Measurements from ENCODE around the gene AK4.

The AK4 gene

DNA sequence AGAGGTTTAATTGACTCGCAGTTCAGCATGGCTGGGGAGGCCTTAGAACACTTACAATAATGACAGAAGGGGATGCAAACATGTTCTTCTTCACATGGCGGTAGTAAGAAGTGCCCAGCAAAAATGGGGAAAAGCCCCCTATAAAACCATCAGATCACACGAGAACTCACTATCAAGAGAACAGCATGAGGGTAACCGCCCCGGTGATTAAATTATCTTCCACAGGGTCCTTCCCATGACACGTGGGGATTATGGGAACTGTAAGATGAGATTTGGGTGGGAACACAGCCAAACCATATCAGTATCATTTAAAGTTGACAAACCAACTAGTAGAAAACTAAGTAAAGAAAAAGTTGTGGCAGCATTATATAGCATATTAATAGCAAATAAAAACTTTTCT is 90.0 kb downstream of the AK4 start:
- TF ChIP-seq, protein P1, sequence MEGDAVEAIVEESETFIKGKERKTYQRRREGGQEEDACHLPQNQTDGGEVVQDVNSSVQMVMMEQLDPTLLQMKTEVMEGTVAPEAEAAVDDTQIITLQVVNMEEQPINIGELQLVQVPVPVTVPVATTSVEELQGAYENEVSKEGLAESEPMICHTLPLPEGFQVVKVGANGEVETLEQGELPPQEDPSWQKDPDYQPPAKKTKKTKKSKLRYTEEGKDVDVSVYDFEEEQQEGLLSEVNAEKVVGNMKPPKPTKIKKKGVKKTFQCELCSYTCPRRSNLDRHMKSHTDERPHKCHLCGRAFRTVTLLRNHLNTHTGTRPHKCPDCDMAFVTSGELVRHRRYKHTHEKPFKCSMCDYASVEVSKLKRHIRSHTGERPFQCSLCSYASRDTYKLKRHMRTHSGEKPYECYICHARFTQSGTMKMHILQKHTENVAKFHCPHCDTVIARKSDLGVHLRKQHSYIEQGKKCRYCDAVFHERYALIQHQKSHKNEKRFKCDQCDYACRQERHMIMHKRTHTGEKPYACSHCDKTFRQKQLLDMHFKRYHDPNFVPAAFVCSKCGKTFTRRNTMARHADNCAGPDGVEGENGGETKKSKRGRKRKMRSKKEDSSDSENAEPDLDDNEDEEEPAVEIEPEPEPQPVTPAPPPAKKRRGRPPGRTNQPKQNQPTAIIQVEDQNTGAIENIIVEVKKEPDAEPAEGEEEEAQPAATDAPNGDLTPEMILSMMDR (IDR thresholded peaks at IDR 0.05; ENCODE audit: low read depth, low read length) = no peak
- DNase-seq (ENCODE audit: extremely low read depth, low read depth) = no peak

- TF ChIP-seq, protein P1 (IDR thresholded peaks at IDR 0.05; ENCODE audit: low read depth, low read length) = no peak
- DNase-seq (ENCODE audit: extremely low read depth, low read depth) = no peak
These were observed 95.5 kb downstream of the AK4 start for GRCh38 chr1:65243491-65243890.

GRCh38 chr1:65245295-65245694 is 97.3 kb downstream of the AK4 start:
- TF ChIP-seq, protein P1 (IDR thresholded peaks at IDR 0.05; ENCODE audit: low read depth, low read length) = no peak
- DNase-seq (ENCODE audit: extremely low read depth, low read depth) = no peak

GRCh38 chr1:65247419-65248359 is 99.7 kb downstream of the AK4 start:
- TF ChIP-seq, protein P1 (IDR thresholded peaks at IDR 0.05; ENCODE audit: low read depth, low read length) = no peak
- peak; percentile 95 for DNase-seq (ENCODE audit: extremely low read depth, low read depth)

GRCh38 chr1:65250826-65251225 is 102.8 kb downstream of the AK4 start:
- DNase-seq (ENCODE audit: extremely low read depth, low read depth) = no peak
- TF ChIP-seq, protein P1 (IDR thresholded peaks at IDR 0.05; ENCODE audit: low read depth, low read length) = no peak

- no peak for DNase-seq (ENCODE audit: extremely low read depth, low read depth)
- TF ChIP-seq, protein P1 (IDR thresholded peaks at IDR 0.05; ENCODE audit: low read depth, low read length) = no peak
These were observed 105.9 kb downstream of the AK4 start for GRCh38 chr1:65253800-65254319.

DNA sequence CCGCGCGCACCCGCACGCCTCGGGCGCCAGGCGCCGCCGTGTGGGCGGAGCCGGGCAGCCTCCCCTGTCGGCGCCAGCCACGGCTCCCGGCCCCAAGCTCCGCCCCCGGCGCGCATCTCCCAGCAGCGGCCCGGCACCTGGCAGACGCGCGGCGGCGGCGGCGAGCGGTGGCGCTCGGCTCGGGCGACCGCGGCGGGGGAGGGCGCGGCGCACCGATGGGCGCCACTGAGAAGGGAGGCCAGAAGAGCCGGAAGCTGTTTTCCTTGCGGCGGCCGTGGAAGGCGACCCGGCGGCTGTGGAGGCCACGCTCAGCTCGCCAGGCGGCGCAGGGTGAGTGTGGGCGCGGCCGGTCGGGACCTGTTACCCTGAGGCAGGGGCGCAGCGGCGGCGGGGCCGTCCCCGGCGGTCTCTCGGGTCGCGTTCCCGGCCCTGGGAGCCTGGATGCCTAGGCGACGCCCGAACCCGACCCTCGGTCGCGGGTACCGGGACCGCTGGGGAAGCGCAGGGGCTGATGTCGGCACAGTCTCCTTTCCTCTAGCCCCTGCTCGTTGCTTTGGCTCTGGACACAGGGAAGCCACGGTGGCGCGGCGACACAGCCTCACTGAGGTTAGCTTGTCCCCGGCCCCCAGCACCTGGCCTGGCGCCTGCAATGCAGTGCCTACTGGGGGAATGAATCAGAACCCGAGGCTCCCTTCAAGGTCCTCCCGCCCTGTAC is 106.5 kb downstream of the AK4 start:
- no peak for DNase-seq (ENCODE audit: extremely low read depth, low read depth)

More for the DNA sequence above, 106.5 kb downstream of the AK4 start:
- TF ChIP-seq, protein P1 (IDR thresholded peaks at IDR 0.05; ENCODE audit: low read depth, low read length) = peak; percentile 17

All from AG09319 (cell line).